Colon (tissue), 2 donors: Measurements from ENCODE around the gene NNAT.
"Not testable (repeated sequence)": the region's sequence is repeated elsewhere in the genome, so short reads cannot be mapped to it uniquely, and the experiment has no call there.

Source experiments
- FAIRE-seq: peaks from 2 replicates; lab custom pipeline; 2012; peaks lifted over from hg19 to GRCh38; lab: Jason Lieb, UNC
- donor health status: control.
- donor health status: control.

The NNAT gene

GRCh38 chr20:37541326-37541725 is 20.3 kb downstream of the NNAT start:
- FAIRE-seq, result no peak

- FAIRE-seq, result no peak
Observed at GRCh38 chr20:37542281-37542680, 21.2 kb downstream of the NNAT start.

- no peak for FAIRE-seq
Observed at GRCh38 chr20:37543828-37544227, 22.8 kb downstream of the NNAT start.

- no peak for FAIRE-seq
Observed at GRCh38 chr20:37544386-37544785, 23.3 kb downstream of the NNAT start.

- no peak for FAIRE-seq
Observed at GRCh38 chr20:37545516-37545915, 24.5 kb downstream of the NNAT start.

GRCh38 chr20:37547912-37548311 is 26.9 kb downstream of the NNAT start:
- peak; percentile 33 for FAIRE-seq

GRCh38 chr20:37550101-37550920 is 29.3 kb downstream of the NNAT start:
- not testable (repeated sequence) for FAIRE-seq

- FAIRE-seq, result not testable (repeated sequence)
Observed at GRCh38 chr20:37551660-37552059, 30.6 kb downstream of the NNAT start.

- FAIRE-seq, result no peak
Observed at GRCh38 chr20:37552415-37552814, 31.4 kb downstream of the NNAT start.

GRCh38 chr20:37554721-37555298 is 33.8 kb downstream of the NNAT start:
- not testable (repeated sequence) for FAIRE-seq

- no peak for FAIRE-seq
Observed at GRCh38 chr20:37556538-37556937, 35.5 kb downstream of the NNAT start.

- FAIRE-seq, result no peak
Observed at GRCh38 chr20:37558306-37558705, 37.3 kb downstream of the NNAT start.

GRCh38 chr20:37558779-37559178 is 37.7 kb downstream of the NNAT start:
- no peak for FAIRE-seq

GRCh38 chr20:37559312-37560027 is 38.4 kb downstream of the NNAT start:
- no peak for FAIRE-seq

GRCh38 chr20:37560629-37561028 is 39.6 kb downstream of the NNAT start:
- no peak for FAIRE-seq

- FAIRE-seq, result no peak
Observed at GRCh38 chr20:37562695-37563480, 41.8 kb downstream of the NNAT start.

GRCh38 chr20:37564016-37564387 is 43.0 kb downstream of the NNAT start:
- FAIRE-seq, result no peak

GRCh38 chr20:37564388-37565133 is 43.5 kb downstream of the NNAT start:
- FAIRE-seq, result no peak

GRCh38 chr20:37565134-37565811 is 44.2 kb downstream of the NNAT start:
- FAIRE-seq, result no peak

- FAIRE-seq, result no peak
Observed at GRCh38 chr20:37566590-37567330, 45.7 kb downstream of the NNAT start.
